Embryonic facial prominence (tissue), 1 donor: Measurements from ENCODE around the gene PPP2R5C.

Source experiments
- DNase-seq: peaks from one replicate; pipeline ENCODE4 v3.0.0-alpha.2; 2016; ENCODE audit errors: extremely low spot score

Gene PPP2R5C

GRCh38 chr14:101814934-101815333 is 53.4 kb downstream of the PPP2R5C start:
- DNase-seq, result no peak

DNA sequence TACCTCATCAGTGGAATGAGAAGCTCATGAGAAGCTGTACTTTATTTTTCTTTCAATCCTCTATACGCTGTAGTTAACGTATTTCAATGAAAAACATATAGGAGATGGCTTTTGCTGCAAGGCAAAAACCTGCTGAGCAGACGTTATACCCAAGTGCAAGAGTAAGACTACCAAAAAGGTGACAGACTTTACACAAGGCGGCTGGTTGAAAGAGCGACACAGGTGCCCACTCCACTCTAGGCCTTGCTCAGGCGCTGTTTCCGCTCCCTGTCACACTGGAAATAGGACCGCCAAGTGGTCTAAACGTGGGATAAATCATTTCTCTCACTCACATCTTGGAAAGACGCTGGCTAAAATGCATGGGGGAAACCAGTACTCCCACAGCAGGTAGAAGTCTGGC is 54.5 kb downstream of the PPP2R5C start:
- no peak for DNase-seq

GRCh38 chr14:101817501-101818001 is 56.0 kb downstream of the PPP2R5C start:
- DNase-seq, result no peak

GRCh38 chr14:101819251-101819990 is 57.9 kb downstream of the PPP2R5C start:
- no peak for DNase-seq

GRCh38 chr14:101820283-101820798 is 58.8 kb downstream of the PPP2R5C start:
- no peak for DNase-seq

GRCh38 chr14:101821528-101821927 is 60.0 kb downstream of the PPP2R5C start:
- no peak for DNase-seq

GRCh38 chr14:101823066-101823465 is 61.6 kb downstream of the PPP2R5C start:
- DNase-seq, result no peak

DNA sequence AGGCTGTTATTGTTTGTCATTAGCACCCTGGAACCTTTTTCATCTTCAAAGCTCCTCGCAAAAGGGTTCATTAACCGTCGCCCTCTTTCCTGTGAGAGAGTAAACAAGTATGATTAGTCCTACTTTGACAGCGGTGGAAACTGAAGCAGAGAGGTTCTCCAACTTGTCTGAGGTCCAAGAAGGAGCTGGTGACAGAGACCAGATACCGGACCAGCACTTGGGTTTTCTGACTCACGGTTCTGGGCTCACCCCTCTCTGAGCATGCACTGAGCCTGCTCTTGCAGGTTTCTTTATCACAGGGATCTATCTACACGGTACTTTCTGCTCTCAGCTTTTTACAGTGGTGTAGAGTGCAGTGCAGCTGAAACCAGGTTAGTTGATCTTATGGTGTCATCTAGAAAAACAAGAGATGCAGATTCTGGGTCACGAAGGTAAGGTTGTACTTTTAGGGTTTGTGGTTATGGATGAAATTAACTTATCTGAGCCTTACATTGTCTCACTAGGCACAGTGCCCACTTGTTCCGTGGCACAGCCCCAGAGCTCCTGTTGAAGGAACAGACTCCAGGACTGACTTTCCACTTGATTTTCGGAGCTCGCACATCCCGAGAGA is 62.1 kb downstream of the PPP2R5C start:
- DNase-seq, result no peak

- DNase-seq, result no peak
Observed at GRCh38 chr14:101824339-101824727, 62.8 kb downstream of the PPP2R5C start.

DNA sequence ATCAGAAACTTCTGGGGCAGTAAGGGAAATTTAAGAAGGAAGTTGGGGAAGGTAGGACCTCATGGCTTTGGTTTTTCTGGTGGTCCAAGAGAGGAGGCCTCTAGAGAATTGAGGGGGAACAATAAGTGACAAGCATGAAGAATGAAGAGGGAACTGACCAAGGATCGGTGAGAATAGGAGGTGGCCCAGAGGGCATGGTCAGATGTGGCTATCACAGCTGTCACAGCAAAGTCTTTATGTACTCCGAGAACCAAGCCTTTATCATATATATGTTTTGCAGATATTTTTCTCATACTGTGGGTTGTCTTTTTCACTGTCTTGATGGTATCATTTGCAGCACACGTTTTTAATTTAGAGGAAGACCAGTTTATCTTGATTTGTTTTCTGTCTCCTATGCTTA is 64.3 kb downstream of the PPP2R5C start:
- no peak for DNase-seq

GRCh38 chr14:101826351-101826750 is 64.8 kb downstream of the PPP2R5C start:
- no peak for DNase-seq

DNA sequence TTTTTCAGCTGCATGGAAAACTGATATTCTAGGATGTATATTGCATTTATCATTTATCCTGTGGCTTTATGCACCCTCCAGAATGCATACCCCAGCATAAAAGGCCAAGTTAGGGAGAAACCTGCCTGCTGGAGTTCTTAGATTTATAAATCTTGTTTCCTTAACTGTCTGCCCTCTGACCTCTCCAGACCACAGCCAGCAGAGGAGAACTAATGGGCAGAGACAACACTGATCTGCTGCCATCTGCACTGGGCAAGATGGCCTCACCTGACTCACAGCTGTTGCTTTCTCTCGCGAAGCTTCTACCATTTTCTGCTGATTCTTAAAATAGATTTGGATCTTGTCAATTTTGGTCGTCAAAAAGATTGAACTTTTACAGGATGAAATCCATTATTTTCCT is 65.8 kb downstream of the PPP2R5C start:
- DNase-seq, result no peak

DNA sequence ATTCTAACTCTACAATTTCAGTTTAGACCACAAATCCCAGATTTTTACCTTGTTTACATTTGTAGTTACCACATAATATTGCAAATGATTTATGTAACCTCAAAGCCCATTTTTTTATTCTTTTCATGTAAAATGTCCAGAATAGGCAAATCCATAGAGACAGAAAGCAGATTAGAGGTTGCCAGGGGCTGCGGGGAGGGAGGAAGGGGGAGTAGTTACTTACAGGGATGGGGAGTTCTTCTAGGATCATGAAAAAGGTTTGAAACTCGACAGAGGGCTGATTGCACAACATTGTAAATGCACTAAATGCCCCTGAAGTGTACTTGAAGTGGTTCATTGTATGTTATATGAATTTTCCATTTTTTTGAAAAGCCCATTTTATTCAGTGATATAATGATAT is 66.5 kb downstream of the PPP2R5C start:
- DNase-seq, result no peak

DNA sequence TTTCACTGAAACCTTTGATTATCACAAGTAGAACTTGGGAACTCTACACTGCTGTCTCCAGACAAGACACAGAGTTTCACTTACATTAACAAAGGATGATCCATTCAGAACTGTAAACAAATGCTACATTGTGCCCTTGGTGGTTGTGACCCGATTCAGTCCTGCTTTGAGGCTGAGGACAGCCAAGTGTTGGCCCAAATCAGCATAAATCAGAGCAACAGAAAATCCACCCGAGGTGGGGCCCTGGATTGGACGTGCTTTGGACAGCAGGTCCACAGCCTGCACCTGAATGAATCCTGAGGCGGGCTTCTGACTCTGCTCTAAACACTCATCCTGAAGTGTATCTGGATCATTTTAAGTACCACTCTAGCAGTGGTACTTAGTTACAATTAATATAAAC is 68.8 kb downstream of the PPP2R5C start:
- no peak for DNase-seq

- DNase-seq, result no peak
Observed at GRCh38 chr14:101833045-101833444, 71.5 kb downstream of the PPP2R5C start.

DNA sequence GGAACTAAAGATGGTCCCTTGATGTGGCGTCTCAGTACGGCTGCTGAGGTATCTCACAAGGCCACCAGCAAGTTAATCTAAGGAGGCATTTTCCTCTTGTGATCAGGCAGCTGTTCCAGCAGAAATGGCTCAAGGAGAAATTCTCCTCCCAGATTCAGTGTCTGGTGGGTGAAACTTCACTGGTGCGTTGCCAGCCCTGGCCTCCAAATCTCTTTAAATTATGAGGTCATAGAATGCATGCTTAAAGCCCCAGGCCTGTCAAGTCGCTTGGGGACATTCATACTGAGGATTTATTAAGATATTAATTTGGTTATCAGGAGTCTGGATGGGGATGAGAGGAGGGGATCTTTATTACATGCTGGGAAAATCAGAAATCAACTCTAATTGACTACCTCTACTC is 72.9 kb downstream of the PPP2R5C start:
- DNase-seq, result no peak

DNA sequence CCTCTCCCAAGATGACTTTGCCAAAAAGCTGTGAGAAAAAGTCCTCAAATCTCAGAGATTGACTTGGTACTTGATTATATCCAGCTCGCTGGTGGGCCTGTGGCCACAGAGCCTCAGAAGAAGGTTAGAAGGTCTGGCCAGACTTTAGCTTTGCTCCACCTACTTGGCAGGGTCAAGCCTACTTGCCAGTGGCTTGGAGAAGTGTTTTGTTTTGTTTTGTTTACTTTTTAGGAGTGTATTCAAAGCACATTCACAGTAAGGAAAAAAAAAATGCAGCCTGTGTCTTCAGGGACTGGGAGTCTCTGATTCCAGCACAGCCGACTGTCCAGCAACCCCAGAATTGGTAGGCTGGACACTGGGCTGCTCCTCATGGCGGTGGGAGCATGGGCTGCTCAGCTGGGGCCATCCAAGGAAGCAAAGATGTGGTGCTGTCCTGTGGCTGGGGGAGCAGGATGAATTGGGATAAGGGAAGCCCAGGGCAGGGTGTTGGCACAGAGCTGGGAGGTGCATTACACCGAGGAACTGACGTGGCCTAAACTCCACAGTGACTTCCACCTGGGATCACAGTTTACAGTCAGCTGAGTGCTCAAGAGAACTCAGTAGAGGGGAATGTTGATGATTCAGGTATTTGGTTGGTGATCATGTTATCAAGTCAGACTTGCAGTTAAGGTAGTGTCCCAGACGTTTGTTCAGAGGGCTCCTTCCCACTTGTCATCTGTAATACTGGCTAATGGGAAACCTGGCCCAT is 73.5 kb downstream of the PPP2R5C start:
- DNase-seq, result no peak

GRCh38 chr14:101835566-101835965 is 74.1 kb downstream of the PPP2R5C start:
- DNase-seq, result no peak

DNA sequence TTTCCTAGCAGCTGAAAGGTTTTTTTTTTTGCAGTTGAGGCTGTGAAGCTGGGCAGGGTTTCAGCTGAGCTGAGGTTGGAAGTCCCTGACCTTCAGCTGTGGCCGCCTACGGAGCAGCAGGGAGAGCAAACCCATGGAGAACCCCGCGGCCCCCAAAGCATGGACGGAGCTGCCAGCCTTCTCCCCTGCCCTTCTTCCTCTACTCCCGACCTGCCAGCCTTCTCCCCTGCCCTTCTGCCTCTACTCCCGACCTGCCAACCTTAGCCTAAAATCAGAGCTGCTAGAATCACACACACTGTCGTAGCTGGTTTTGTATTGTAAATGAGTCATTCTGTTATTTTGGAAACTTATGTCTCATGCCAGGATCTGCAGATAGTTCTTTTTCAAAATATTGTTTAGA is 74.6 kb downstream of the PPP2R5C start:
- DNase-seq, result no peak

- no peak for DNase-seq
Observed at GRCh38 chr14:101838476-101838875, 77.0 kb downstream of the PPP2R5C start.

DNA sequence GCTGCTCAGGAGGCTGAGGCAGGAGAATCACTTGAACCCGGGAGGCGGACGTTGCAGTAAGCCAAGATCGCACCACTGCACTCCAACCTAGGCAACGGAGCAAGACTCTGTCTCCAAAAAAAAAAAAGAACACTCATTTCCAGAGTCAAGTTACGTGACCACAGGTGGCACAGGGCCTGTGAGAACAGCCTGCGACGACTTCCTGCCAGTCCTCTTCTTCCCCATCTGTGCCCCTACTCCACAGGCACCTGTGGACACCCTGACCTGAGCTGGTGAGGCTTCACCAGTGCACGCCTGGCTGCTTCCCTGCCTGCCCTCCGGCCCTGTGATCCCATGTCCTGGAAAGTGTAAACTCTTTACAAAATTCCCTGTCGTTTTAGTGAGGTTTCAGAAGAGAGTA is 77.7 kb downstream of the PPP2R5C start:
- no peak for DNase-seq

- no peak for DNase-seq
Observed at GRCh38 chr14:101839661-101840060, 78.2 kb downstream of the PPP2R5C start.
